Measurements from ENCODE around the gene LAIR2. TPM values are rescaled to one million over a fixed set of nuclear protein-coding genes. Genes with fewer than 3 reads are reported as not detected.
"Not testable (repeated sequence)": the region's sequence is repeated elsewhere in the genome, so short reads cannot be mapped to it uniquely, and the experiment has no call there.

The LAIR2 gene
- total RNA-seq, 3 donors from 2014 or later, result 0.35 to 0.76 (median 0.58) TPM

DNA sequence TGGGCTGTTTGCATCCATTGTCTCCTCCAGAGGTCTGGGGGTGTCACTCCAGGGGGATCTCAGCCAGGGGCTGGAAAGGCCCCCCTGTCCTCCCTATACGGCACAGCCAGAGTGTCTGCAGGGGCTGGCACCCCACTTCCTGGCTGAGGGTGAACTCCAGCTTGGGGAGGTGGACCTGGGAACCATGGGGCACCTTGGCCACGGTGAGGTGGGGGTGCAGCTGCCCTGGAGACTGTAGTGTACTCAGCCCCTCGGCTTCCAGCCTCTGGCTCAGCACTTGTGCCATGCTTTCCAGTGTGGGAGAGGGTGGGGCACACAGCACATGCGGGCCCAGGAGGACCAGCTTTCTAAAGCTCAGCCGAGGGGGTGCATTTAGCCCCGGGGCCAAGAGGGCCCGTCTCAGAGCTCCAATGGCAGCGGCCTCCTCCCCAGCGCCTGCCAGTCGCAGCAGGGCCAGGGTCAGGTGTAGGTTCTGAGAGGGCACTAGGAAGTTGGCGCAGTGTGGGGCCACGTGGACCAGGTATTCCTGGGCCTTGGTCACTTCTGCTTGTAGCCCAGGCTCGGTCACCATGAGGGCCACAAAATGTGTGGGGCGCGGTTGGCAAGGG lies 40.5 kb upstream of the LAIR2 start:
- H3K9me3 Mint-ChIP-seq, result no peaks in the 10 kb centered on the region
- DNase-seq (no peak), ATAC-seq (no peak)
- peaks cover 31% of the 10 kb centered on the region for H3K36me3 Mint-ChIP-seq (ENCODE audit: insufficient read depth)
- no peaks in the 10 kb centered on the region for H3K27me3 Mint-ChIP-seq (ENCODE audit: low read depth)
- H3K4me1 Mint-ChIP-seq (ENCODE audit: low read depth), result peaks cover 19% of the 10 kb centered on the region
- peak overlapping the region; percentile 71 for H3K4me3 Mint-ChIP-seq

DNA sequence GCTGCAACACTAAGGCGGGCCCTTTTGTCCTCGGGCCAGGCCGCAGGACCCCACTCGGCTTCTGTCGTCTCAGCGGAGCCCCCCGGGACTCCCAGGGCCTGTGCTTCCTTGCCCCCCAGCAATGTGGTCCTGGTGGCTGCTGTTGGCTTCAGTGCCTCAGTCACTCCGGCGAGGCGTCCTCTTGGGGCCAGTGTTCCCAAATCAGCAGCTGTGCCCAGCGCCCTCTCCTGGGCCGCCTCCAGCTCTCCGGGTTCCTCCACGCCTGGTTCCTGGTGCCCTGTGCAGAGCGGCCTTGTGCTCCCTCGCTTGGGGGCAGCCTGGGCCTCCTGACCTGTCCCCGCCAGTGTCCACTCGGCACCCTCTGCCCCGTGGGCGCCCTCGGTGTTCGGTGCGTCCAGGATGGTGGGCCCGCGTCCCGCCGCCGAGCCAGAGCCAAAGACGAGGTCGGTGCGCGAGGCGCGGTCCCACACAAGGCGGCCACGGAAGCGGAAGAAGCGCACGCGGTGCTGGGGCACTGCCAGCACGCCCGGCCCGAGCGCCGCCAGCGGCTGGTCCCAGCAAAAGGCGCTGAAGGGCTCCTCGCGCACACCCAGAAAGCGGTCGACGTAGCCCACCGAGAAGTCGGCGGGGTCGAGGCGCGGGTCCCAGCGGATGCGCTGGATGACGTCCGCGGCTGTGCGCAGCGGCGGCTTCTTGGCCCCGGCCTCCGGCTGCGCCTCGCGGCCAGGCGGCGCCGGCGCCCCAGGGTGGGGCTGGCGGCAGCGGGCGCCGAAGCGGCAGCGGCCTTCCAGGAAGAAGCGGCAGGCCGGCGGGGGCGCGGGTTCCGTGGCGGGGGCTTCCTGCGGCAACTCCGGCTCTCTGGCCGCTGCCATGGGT lies 39.7 kb upstream of the LAIR2 start:
- DNase-seq (peak; percentile 57), ATAC-seq (peak; percentile 41 to 45)
- Mint-ChIP-seq H3K27me3 (ENCODE audit: low read depth) (peaks cover under 1% of the 10 kb centered on the region), H3K4me1 (ENCODE audit: low read depth) (peaks cover 19% of the 10 kb centered on the region), H3K4me3 (peak overlapping the region; percentile 71), H3K9me3 (no peaks in the 10 kb centered on the region), H3K36me3 (ENCODE audit: insufficient read depth) (peaks cover 27% of the 10 kb centered on the region)

DNA sequence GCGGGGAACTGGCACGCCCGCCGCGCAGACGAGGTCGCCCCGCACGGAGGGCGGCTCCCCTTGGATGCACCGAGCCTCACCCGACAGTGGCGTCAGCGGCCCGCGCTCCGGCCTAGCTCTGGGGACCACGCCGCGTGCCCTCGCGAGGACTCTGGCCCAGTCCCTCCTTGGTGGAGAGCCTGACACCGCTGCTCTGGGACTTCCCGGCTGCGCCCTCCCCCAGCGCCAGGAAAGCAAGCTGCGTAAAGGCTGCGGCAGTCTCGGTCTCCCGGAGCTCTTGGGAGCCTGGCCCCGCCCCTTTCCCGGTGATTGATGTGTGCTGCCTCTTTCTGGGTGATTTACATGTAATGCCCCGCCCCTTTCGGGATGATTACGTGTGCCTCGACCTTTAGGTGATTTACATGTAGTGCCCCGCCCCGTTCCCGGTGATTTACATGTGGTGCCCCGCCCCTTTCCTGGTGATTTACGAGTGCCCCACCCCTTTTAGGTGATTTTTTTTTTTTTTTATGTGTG lies 39.0 kb upstream of the LAIR2 start, which contains the start of gene LENG9:
LENG9 (minus strand) TSS at position 248 of the 513 bp plus-strand sequence. CDS start 252 bp downstream, outside the sequence.
- Mint-ChIP-seq H3K9me3 (no peaks in the 10 kb centered on the region), H3K4me3 (peak within 1 kb of the TSS; percentile 84), H3K36me3 (ENCODE audit: insufficient read depth) (peaks cover 20% of the 10 kb centered on the region), H3K4me1 (ENCODE audit: low read depth) (peaks cover 19% of the 10 kb centered on the region), H3K27me3 (ENCODE audit: low read depth) (peaks cover 3% of the 10 kb centered on the region)
- peak; percentile 69 for ATAC-seq
- DNase-seq, result peak; percentile 91

DNA sequence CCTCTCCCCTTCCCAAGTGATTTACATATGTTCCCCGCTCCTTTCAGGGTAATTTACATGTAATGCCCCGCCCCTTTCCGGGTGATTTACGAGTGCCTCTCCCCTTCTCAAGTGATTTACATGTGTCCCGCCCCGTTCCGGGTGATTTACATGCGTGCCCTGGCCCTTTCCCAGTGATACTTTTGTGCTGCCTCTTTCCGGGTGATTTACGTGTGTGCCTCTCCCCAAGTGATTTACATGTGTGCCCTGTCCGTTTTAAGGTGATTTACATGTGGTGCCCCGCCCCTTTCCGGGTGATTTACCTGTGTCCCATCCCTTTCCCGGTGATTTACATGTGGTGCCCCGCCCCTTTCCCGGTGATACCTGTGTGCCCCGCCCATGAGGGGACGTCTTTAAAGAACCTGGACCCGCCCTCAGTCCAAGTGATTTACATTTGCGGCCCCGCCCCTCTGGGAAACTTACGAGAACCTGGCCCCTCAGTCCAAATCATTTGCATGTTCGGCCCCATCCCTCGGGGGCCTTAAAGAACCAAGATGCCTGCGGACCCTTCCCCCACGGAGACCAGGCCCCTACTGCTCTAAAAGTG lies 38.5 kb upstream of the LAIR2 start:
- Mint-ChIP-seq H3K36me3 (ENCODE audit: insufficient read depth) (peaks cover 14% of the 10 kb centered on the region), H3K9me3 (no peaks in the 10 kb centered on the region), H3K4me1 (ENCODE audit: low read depth) (peaks cover 14% of the 10 kb centered on the region), H3K4me3 (peak overlapping the region; percentile 84), H3K27me3 (ENCODE audit: low read depth) (peaks cover 8% of the 10 kb centered on the region)
- peak; percentile 46 to 52 for ATAC-seq
- DNase-seq, result peak; percentile 69

DNA sequence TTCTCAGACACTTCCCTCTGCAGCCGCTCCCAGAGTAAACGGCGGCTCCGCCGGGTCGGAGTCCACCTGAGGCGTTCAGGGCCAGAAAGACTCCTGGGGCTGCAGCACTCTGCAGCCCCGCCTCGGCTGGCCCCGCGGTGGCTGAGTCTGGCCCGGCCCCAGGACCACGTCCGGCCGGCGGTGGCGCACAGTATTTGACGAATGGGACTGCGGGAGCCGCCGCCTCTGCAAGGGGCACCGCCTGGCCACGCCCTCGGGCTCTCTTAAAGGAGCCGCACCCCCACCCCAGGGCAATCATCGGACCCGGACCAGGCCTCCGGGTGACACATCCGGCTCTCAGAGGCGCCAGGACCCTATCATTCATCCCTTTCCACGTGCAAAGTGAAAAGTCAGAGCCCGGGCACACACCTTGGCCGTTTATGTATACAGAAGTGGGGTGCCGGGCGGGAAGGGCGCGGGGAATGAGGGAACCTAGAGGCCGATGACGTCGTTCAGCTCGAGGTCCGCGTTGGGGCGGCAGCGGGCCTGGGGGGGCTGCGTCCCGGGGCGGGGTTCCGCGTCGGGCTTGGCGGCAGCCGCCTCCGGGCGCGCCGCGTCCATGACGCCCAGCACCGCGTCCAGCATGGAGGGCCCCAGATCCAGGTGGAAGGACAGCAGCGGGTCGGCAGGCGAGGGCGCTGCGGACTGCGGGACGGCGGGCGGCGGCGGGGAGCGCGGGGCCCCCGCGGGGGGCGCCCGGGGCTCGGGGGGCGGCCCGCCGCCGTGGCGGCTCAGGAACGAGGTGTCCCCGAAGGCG lies 37.8 kb upstream of the LAIR2 start:
- Mint-ChIP-seq H3K9me3 (no peaks in the 10 kb centered on the region), H3K36me3 (ENCODE audit: insufficient read depth) (peaks cover 9% of the 10 kb centered on the region), H3K4me1 (ENCODE audit: low read depth) (peaks cover 14% of the 10 kb centered on the region), H3K4me3 (peak overlapping the region; percentile 84), H3K27me3 (ENCODE audit: low read depth) (peaks cover 15% of the 10 kb centered on the region)
- peak; percentile 54 for DNase-seq
- peak; percentile 51 to 52 for ATAC-seq

GRCh38 chr19:54465426-54466109 lies 37.1 kb upstream of the LAIR2 start:
- H3K27me3 Mint-ChIP-seq (ENCODE audit: low read depth), result peaks cover 23% of the 10 kb centered on the region
- peaks cover 7% of the 10 kb centered on the region for H3K36me3 Mint-ChIP-seq (ENCODE audit: insufficient read depth)
- DNase-seq (no peak), ATAC-seq (no peak)
- H3K9me3 Mint-ChIP-seq, result no peaks in the 10 kb centered on the region
- peaks cover 19% of the 10 kb centered on the region for H3K4me1 Mint-ChIP-seq (ENCODE audit: low read depth)
- peak overlapping the region; percentile 67 for H3K4me3 Mint-ChIP-seq

DNA sequence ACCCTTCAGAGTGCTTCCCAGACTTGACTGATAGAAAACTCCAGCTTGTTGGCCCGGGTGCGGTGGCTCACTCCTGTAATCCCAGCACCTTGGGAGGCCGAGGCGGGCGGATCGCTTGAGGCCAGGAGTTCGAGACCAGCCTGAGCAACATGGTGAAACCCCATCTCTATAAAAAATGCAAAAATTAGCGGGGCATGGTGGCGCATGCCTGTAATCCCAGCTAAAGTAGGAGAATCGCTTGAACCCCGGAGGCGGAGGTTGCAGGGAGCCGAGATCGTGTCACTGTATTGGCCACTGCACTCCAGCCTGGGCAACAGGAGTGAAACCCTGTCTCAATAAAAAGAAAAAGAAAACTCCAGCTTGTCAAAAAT lies 36.5 kb upstream of the LAIR2 start:
- Mint-ChIP-seq H3K4me1 (ENCODE audit: low read depth) (peaks cover 23% of the 10 kb centered on the region), H3K4me3 (peak overlapping the region; percentile 67), H3K27me3 (ENCODE audit: low read depth) (peaks cover 27% of the 10 kb centered on the region)
- not testable (repeated sequence) for H3K9me3 Mint-ChIP-seq; H3K36me3 Mint-ChIP-seq (ENCODE audit: insufficient read depth); ATAC-seq; DNase-seq

- Mint-ChIP-seq H3K27me3 (ENCODE audit: low read depth) (peaks cover 40% of the 10 kb centered on the region), H3K4me3 (no peak overlapping the region), H3K9me3 (no peaks in the 10 kb centered on the region), H3K36me3 (ENCODE audit: insufficient read depth) (no peaks in the 10 kb centered on the region), H3K4me1 (ENCODE audit: low read depth) (peaks cover 13% of the 10 kb centered on the region)
- ATAC-seq (no peak), DNase-seq (no peak)
Measured at GRCh38 chr19:54469496-54469934, 33.1 kb upstream of the LAIR2 start.

DNA sequence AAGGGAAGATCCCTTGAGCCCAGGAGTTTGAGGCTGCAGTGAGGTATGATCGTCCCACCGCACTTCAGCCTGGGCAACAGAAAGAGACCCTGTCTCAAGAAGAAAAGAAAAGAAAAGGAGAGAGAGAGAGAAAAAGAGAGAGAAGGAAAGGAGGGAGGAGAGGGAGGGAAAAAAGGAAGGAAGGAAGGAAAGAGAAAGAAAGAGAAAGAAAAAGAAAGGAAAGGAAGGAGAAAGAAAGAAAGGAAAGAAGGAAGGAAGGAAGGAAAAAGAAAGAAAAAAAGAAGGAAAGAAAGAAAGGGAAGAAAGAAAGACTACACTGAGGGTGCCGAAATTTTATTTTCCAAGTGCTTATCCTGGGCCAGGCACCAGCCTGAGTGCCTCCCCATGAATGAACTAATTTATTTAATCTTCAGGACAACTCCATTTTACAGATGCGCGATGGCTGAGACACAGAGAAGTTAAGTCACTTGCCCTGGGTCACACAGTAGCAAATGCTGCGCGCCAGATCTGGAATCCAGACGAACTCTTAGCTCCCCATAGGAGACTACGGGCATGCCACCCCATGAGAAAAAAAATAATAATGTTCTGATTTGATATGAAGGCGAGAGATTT lies 32.2 kb upstream of the LAIR2 start:
- Mint-ChIP-seq H3K27me3 (ENCODE audit: low read depth) (peaks cover 42% of the 10 kb centered on the region), H3K36me3 (ENCODE audit: insufficient read depth) (no peaks in the 10 kb centered on the region), H3K4me3 (peak overlapping the region; percentile 37), H3K9me3 (no peaks in the 10 kb centered on the region), H3K4me1 (ENCODE audit: low read depth) (peaks cover 11% of the 10 kb centered on the region)
- ATAC-seq (no peak), DNase-seq (no peak)

DNA sequence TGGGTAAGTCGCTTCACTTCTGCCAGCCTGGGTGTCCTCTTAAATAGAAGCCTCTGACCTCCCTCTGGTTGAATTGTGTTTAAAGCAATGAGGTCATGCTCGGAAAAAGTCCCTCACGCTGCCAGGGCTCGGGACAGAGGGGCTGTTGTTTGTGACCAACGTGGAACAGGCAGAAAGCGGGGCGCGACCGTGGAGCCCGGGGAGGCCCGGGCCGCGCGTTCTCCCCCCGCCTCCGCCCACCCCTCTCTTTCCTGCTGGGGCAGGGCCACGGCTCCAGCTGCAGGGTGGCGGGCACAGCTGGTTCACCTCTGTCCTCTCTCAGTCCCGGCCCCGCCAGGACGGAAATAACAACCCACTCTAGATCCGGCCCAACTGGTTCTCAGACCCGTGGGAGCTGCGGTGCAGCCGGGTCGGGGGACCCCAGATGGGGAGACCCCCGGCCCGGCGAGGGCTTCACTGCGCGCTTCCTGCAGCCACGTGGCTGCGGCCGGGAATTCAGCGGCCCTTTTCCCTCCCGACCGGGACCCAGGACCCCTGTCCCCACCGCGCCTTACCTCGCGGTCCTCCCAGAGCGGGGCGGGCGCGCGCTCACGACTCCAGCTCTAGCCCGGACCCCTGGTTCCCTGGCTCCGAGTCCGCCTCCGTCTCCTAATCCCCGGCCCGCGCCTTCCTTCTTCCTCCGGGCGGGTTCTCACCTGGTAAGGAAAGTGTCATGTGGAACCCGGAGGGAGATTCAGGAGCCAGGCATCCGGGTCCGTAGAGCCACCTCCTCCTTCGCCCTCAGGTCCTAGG lies 31.4 kb upstream of the LAIR2 start:
- ATAC-seq (peak in 1 of 2 donors; percentile 56), DNase-seq (no peak)
- H3K4me1 Mint-ChIP-seq (ENCODE audit: low read depth), result peaks cover 11% of the 10 kb centered on the region
- H3K36me3 Mint-ChIP-seq (ENCODE audit: insufficient read depth), result no peaks in the 10 kb centered on the region
- no peak overlapping the region for H3K4me3 Mint-ChIP-seq
- H3K9me3 Mint-ChIP-seq, result no peaks in the 10 kb centered on the region
- peaks cover 43% of the 10 kb centered on the region for H3K27me3 Mint-ChIP-seq (ENCODE audit: low read depth)

DNA sequence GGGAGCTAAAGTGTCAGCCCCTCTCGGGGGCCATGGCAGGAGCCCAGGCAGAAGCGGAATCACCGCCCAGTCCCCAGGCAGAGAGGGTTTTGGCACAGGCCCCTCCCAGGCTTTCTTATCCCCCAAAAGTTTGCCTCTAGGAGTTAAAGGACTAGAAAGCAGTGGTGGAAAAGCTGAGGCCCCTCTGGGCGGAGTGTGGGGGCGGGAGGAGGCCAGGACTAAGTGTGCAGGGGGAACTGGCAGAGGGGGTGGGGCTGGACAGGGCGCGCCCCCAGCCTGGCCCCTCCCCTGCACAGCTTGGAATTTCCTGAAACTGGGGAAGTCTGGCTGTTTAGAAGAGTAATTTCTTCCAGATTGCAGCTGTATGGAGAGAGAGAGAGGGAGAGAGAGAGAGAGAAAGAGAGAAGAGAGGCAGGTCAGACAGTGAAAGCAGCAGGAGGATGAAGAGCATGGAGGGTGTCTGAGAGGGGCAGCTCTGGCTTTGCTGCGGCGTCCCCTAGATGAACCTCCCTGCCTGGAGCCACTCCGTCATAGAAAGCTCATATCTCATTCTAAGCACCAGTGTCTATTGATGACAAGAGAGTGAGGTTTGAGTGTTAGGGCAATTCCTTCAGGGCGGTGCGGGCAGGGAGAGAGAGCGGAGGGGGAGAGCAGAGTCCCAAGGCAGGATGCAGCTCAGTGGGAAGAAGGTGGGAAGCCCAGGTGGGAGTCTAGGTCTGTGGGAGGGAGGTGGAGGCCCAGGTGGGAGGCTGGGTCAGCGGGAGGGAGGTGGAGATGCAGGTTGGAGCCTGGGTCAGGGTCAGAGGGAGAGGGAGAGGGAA lies 29.4 kb upstream of the LAIR2 start, which contains the start of gene CDC42EP5:
CDC42EP5 (minus strand) TSS at position 226 of the 821 bp plus-strand sequence. CDS start 7,749 bp downstream, outside the sequence.
- no peak for DNase-seq
- H3K9me3 Mint-ChIP-seq, result no peaks in the 10 kb centered on the region
- peaks cover 11% of the 10 kb centered on the region for H3K4me1 Mint-ChIP-seq (ENCODE audit: low read depth)
- peaks cover 49% of the 10 kb centered on the region for H3K27me3 Mint-ChIP-seq (ENCODE audit: low read depth)
- peak; percentile 25 to 44 for ATAC-seq
- no peaks in the 10 kb centered on the region for H3K36me3 Mint-ChIP-seq (ENCODE audit: insufficient read depth)
- no peak within 1 kb of the TSS for H3K4me3 Mint-ChIP-seq

All from activated T-cell treated with anti-CD3 and anti-CD28 coated beads, Interleukin-2, amount 50 U/mL, for 4 hours (primary cell).